SHP77 (cell line): ENCODE results near the gene ZNF205.

ENCODE experiments used
- DNase-seq, 2 experiments: peaks; one replicate each; lab custom pipeline; 2025; lab: John Stamatoyannopoulos, UW

Gene ZNF205

DNA sequence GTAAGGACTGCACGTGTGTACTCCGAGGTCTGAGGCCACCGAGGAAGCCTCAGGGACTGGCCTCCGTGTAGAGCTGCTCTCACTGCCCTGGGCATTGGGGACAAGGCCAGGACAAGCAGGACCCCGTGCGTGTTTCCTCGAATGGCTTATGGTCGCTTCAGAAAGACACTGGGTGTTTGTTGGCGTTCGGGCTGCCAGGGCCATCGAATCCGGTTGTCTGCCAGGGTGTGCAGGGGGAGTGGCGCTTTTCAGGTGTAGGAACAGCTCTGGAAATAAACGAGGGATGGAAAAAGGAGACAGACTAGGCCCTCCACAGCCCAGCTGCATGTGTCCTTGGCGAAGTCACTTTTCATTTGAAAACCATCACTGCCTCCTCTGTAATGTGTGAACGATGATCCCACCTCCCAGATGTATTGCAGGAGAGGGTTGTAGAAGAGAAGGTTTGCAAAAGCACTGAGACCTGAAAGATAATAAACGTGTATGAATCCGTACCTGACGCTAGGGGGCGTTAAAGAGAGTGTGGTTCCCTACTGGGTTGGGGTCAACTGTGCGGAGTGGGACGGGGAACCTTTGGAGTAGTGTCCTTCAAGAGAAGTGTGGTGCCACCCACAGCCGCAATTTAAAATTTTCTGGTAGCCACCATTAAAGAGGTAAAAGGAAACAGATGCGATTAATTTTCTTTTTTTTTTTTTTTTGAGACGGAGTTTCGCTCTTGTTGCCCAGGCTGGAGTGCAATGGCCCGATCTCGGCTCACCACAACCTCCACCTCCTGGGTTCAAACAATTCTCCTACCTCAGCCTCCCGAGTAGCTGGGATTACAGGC lies 11.2 kb upstream of the ZNF205 start:
- peak; percentile 43 to 45 for DNase-seq

DNA sequence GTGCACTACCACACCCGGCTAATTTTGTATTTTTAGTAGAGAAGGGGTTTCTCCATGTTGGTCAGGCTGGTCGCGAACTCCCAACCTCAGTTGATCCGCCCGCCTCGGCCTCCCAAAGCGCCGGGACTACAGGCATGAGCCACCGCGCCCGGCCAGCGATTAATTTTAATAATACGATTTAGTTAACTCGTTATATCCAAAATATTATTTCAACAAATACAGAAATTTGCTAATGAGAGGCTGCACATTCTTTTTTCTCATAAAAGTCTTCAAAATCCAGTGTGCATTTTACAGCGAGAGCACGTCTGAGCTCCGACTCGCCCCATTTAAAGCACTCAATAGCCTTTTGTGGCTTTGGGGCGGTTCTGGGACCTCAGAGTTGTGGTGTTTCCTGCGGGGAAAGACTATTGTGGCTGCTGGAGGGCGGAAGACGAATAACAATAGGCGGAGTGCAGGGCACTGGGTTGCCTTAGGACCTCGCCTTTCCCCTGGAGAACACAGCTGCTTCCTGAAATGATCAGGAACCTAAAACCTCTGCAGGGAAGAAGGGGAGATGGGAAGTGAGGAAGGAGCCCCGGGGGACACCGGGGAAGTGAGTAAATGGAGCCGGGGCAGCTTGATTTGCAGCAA lies 10.4 kb upstream of the ZNF205 start:
- no peak for DNase-seq

DNA sequence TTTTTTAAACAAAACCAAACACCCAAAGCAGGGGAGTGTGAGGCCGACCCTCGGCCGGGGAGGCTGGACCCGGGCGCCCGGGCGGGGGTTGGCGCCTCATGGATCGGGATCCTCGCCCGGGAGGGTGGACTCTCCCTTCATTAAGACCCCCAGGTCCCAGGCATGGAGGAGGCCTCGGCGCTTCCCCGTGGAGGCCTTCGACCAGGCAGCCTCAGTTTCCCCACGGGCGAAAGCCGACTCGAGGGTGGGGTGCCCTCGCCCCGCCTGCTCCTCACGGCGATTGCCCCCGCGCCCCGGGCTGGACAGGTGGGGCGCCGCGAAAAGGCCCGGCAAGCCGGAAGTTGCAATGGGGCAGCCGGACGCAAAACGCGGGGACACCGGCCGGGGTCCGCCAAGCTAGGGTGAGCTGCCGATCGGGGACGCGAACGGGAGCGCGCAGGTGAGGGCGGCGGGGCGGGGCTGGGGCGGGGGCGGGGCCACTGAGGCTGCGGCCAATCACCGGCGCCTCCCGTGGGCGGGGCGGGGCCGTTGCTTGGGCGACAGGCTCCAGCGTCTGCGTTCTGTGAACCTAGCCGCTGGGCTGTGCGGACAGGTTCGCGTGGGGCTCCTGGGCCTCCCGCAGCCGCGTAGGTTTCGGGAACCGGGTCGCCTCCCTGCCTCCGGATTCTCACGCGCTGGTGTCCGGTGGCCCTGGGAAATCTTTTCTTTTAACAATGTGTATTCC lies 6.0 kb upstream of the ZNF205 start:
- DNase-seq: peak; percentile 88 to 91

DNA sequence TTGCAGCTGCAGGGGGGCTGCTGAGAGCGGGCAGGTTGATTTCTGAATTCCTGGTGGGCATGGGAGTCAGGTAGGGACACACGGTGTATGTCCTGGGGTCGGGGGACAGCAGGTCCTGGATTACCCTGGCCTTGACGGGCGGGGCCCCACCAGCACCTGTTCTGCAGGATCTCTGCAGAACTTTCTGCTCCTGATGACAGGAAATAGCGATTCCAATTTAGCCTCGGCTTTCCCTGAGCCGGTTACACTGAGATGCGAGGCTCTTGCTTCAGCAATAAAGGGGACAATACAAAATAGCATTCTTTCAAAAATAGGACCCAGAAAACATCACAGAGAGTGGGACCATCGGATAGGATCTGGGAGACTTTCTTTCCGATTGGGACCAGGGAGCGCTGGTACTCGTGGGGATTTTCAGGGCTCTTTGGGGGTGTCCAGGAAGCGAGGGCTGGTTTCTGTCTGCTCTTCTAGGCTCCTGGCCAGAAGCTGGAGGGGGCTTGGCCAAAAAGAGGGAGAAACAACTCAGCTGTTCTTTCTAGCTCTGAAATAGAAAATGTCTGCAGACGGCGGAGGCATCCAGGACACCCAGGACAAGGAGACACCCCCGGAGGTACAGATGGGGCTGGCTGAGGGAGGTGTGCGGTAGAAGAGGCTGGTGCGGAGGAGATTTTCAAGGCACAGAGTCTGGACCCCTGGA lies 642 bp downstream of the ZNF205 start:
- DNase-seq: no peak

DNA sequence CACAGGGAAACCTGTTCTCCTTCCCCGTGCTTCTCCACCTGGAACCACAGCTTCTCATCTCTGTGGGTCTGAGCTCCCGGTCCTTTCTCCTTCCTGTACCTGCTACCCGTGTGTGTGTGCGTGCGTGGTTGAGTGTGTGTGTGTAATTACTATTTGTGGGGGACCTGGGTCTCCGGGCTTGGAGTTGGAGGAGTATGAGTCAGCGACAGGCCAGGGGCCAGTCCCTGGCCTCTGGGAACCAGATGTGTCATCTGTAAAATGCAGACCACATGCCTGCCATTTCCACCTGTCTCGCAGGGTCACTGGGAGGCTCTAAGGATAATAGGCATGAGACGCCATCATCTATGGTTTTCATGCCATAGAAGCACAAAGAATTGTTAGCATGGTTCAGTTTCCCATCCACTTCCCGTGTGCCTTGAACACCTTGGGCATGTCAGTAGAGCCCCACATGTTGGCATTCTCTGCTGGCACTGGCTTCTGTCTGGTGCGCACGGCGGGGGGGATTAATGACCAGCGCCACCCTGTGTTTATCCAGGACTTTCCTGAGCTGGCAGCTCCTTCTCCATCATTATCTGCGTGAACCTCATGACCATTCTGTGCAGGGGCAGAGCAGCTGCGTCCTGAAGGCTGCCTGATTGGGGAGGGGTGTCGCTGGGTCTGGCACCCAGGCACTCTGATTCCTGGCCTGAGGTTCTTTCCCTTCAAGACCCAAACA lies 1.5 kb downstream of the ZNF205 start:
- no peak for DNase-seq

DNA sequence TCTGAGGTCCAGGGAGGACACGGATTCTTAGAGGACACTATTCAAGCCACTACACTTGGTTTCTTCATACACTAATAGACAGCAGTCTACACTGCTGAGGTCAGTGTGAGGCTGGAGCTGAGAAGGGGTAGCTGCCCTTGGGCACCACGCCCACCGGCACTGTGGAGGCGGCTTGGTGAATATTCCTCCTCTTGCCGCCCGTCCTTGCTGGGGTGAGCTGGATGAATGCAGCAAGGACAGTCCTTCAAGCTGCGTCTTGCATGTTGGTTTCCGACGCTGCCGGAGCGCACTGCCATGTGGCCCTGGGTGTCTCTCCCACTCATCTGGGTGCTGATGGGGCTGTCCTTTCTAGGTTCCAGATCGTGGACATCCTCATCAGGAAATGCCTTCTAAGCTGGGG lies 2.6 kb downstream of the ZNF205 start:
- DNase-seq: no peak

DNA sequence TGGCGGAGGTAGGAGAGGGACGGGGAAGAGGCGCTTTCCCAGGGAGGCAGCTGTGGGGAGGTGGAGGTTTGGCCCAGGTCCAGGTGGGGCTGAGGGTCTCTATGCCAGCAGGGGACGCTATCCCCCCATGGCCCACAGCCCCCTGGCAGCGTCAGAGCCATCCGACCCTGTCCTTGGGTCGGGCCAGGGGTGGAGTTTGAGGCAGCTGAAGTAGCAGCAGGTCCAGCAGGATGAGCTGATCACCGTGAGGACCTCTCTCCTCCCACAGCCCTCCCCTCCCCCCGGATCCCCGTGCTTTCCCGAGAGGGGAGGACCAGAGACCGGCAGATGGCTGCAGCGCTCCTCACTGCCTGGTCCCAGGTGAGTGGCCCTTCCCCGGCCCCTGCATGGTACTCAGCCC lies 3.2 kb downstream of the ZNF205 start:
- DNase-seq: no peak

DNA sequence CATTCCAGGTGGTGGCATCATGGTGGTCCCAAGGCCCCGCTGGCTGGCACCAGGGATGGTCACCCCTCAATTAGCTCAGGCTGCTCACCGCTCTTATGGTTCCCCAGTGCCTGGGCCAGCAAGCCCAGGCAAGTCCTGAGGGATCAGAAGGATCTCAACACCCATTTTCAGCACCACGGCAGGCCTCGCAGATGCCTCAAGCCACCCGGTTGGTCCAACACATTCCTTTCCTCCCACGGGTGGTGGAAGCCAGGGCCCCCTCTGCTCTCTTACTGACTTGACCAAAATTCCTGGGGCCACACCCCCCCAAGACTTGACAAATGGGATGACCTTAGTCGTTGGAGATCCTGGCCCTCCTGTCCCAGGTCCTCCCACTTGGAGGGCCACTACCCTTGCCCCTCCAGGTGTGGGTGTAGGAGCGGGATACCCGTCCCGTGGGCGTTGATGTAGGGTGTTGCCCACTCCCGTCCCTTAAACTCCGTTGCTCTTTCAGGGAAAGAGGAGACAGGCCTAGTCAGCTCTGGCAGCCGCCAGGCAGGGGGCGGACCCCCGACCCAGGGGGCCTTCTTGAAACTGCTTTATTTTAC lies 5.9 kb downstream of the ZNF205 start:
- no peak for DNase-seq

DNA sequence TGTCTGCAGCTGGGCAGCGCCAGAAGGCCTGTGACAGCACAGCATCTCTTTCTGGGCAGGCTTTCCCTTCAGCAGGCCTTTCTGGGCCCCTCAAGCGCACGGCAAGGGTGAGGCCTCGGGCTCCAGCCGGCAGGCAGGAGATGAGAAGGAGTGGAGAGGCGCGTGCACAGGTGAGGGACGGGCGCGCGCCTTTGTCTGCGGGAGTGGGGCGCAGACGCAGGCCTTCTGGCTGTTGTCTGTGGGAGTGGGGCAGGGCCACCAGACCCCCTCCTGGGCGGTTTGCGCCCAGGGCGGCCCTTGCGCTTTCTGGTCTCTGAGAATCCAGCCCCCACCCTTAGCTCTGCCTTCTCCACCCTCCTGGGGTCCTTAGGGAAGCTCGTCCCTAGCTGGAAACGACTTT lies 6.5 kb downstream of the ZNF205 start:
- no peak for DNase-seq

DNA sequence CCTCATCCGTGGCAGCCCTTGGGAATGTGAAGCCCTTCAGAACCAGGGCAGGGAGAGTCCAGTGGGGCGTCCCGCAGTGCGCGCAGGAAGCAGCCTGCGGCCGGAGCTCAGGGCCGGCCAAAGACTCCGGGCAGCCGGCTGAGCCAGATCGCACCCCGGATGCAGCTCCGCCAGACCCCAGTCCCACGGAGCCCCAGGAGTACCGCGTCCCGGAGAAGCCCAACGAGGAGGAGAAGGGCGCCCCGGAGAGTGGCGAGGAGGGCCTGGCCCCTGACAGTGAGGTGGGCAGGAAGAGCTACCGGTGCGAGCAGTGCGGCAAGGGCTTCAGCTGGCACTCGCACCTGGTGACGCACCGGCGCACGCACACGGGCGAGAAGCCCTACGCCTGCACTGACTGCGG lies 6.9 kb downstream of the ZNF205 start:
- DNase-seq: no peak

DNA sequence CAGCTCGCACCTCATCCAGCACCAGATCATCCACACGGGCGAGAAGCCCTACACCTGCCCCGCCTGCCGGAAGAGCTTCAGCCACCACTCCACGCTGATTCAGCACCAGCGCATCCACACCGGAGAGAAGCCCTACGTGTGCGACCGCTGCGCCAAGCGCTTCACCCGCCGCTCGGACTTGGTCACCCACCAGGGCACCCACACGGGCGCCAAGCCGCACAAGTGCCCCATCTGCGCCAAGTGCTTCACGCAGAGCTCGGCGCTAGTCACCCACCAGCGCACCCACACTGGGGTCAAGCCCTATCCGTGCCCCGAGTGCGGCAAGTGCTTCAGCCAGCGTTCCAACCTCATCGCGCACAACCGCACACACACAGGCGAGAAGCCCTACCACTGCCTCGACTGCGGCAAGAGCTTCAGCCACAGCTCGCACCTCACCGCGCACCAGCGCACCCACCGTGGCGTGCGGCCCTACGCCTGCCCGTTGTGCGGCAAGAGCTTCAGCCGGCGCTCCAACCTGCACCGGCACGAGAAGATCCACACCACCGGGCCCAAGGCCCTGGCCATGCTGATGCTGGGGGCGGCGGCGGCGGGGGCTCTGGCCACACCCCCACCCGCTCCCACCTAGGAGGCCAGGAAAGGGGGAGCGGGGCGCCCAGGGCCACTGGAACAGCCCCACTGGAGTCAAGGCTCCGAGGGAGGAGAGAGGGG lies 7.5 kb downstream of the ZNF205 start:
- DNase-seq: no peak

DNA sequence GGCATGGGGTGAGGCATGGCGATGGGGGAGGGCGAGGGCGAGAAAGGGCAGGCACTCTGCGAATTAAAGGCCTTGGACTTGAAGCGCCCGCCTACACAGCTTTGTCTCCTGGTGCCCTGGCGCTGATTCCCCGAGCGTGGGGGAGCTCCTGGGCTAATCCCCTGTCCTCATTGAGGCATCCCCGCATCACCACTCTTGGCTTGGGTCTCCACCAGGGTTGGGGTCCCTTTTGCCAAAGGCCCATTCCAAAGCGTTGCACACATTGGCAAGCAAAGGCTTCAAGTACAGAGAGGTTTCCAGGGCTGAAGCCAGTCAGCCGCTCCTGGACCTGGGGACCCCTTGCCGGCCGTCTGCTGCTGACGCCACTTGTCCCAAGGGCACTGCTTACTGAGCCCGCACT lies 8.0 kb downstream of the ZNF205 start:
- no peak for DNase-seq

DNA sequence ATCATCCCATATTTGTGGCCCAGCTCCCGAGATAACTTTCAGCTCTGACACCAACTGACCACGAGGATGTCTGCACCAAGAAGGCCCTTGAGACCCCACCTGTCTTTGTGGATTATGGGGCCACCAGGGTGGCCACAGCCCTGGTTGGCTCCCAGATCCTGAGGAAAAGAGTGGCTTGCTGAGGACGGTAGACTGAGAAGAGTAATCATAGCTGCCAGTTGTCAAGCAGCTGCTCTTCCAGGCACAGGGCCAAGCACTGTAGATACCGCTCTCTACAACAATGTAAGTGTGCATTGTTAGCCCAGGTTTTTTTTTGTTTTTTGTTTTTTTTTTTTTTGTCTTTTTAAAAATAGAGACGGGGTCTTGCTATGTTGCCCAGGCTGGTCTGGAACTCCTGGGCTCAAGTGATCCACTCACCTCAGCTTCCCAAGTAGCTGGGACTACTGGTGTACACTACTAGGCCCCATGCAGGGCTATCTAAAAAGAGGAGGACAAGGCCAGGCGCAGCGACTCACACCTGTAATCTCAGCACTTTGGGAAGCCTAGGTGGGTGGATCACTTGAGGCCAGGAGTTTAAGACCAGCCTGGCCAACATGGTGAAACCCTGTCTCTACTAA lies 9.6 kb downstream of the ZNF205 start:
- DNase-seq: peak; percentile 37 to 52

DNA sequence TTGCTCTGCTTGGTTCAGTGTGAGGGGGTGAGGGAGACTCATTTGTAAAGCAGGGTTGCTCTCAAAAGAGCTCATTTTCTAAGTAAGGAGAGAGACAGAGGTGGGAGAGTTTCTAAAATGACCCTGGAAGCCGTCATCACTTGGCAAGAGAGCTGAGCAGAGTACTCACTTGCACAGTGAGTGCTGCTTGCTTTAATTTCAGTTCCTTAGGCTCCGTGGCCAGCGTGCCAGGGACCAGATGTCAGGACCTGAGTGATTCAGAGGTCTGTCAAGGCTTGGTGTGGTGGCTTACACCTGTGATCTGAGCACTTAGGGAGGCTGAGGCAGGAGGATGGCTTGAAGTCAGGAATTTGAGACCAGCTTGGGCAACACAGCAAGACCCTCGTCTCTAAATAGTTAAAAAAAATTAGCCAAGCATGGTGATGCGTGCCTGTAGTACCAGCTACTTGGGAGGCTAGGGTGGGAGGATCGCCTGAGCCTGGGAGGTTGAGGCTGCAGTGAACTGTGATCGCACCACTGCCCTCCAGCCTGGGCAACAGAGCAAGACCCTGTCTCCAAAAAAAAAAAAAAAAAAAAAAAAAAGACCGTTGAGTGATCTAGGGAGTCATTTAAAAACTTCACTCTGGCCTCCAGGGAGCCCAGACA lies 10.7 kb downstream of the ZNF205 start:
- DNase-seq: no peak

DNA sequence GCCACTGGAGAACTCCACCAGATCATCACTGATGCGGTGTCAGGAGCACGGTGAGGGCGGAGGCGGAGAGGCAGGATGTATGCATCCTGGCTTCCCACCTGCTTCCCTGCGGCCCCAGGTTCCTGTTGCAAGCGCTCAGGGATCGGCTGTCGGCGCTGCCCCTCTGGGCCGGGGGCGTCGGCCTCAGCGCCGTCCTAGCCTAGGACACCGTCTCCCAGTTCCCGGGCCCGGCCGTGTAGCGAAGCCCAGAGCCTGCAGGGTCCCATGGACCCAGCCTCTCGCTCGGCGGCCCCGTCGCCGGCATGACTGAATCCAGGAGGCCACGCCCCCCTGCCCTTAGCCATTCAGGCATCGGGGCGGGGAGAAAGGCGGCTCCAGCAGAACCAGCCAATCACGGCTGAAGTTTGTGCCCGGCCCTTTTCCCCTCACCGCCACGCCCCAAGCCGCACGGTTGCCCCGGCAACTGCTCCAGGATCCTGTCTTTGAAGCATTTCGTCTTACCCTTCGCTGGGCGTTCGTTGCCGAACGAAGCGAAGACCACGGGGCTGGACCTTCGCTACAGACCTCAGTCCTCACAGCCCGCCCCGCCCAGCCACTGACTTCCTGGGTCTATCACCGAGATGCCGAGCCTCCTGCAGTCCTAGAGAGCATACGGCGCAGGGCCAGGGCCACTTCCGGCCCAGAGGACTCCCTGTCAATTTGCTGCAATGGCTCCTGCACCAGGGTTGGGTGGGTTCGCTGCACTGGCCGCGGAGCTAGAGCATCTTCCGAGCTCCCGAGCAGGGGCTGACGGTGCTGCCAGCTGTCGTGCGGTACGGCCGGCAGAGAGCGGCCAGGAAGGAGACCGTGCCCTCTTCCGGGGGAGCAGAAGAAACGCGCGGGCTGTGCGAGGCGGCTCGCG lies 11.8 kb downstream of the ZNF205 start:
- DNase-seq: peak; percentile 95 to 97

DNA sequence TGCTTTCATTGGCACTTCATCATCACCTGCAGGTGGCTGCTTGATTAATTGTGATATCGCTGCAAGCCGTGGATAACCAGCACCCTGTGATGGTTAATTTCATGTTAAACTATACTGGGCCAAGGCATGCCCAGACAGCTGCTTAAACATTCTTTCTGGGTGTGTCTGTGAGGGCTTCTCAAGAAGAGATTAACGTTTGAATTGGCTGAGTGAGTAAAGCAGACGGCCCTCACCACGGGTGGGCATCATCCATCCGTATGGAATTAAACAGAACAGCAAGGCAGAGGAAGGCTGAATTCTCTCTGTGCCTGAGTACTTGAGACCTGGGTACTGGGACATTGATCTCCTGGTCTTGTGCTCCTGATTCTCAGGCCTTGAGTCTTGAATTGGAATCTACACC lies 15.4 kb downstream of the ZNF205 start:
- DNase-seq: no peak

DNA sequence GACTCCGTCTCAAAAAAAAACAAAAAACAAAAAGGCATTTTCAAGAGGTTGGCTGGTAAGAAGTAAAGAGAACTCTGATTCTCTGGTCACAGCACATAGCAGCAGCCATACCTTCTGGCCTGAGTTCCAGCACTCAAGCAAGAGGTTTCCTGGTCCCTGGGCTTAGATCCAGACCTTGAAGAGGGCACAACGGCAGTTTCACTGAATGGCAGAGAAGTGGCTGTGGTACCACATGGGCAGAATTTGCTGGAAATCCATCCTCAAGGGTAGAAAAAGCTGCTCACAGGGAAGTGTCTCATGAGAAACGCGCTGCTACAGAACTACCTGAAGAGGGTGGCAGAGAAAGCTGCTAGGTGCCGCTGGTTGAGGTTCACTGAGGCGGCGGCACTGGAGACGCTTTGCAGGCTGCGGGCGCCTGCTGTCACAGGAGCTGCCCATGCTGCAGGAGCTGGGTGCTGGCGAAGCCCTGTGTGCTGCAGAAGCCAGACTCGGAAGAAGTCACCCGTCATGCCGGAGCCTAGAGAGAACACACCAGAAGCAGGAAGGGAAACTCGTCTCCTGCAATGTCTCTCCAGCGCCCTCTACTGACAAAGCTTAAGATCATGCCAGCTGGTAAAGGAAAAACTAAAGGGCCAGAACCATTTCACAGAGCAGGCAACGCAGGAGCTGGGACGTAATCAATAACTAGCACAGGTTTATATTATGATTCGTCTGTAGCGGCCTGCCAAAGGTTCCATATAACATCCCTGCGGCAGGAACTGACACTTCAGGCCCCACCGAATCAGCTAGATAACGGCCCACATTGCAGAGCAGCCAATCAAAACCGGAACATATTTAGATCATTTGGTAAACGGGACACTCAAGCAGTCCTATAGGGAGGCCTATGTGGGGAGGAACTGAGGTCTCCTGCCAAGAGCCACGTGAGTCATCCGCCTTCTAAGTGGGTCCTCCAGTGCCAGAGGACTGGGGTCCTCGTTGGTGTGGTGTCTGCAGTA lies 17.0 kb downstream of the ZNF205 start:
- peak; percentile 80 to 82 for DNase-seq
